Memory B cell (primary cell): ENCODE measurements around the gene DEAF1.
A peak's percentile ranks its signal among the peaks of the same experiment; 100 is the strongest.

Source experiments
- ATAC-seq: fragments of 150-1000 bp; cut with Tn5 transposase; 2 replicates; pipeline ENCODE4 v1.10.0; 2021; ENCODE audit warnings: low read depth, mild to moderate bottlenecking, moderate library complexity
- DNase-seq, 2 donors: peaks; one replicate each; pipeline ENCODE4 v3.0.0; 2022; ENCODE audit warnings: low spot score in 2 of 2
- H3K27ac Mint-ChIP-seq: one replicate; pipeline ENCODE4 v1.8.0; 2022; ENCODE audit warnings: mild to moderate bottlenecking, moderate library complexity, mixed read lengths
- H3K27me3 Mint-ChIP-seq: one replicate; pipeline ENCODE4 v1.8.0; 2022; ENCODE audit warnings: mixed read lengths
- H3K36me3 Mint-ChIP-seq: one replicate; pipeline ENCODE4 v1.8.0; 2022; ENCODE audit warnings: mild to moderate bottlenecking, mixed read lengths
- H3K4me1 Mint-ChIP-seq: one replicate; pipeline ENCODE4 v1.8.0; 2022; ENCODE audit warnings: mixed read lengths
- H3K4me3 Mint-ChIP-seq: one replicate; pipeline ENCODE4 v1.8.0; 2022; ENCODE audit warnings: mild to moderate bottlenecking, moderate library complexity, mixed read lengths
- H3K9me3 Mint-ChIP-seq: one replicate; pipeline ENCODE4 v1.8.0; 2022; ENCODE audit warnings: mixed read lengths

The DEAF1 gene

GRCh38 chr11:618856-619627 lies 76.0 kb downstream of the DEAF1 start:
- Mint-ChIP-seq H3K36me3 (peaks cover 4% of the 10 kb centered on the region), H3K4me3 (no peak overlapping the region), H3K27me3 (peaks cover 4% of the 10 kb centered on the region), H3K27ac (no peak overlapping the region), H3K9me3 (no peaks in the 10 kb centered on the region), H3K4me1 (peaks cover 8% of the 10 kb centered on the region)
- DNase-seq: no peak
- ATAC-seq: no peak

GRCh38 chr11:617912-618682 lies 76.9 kb downstream of the DEAF1 start:
- no peak for ATAC-seq

GRCh38 chr11:617199-617911 lies 77.7 kb downstream of the DEAF1 start:
- Mint-ChIP-seq H3K27ac (no peak overlapping the region), H3K4me1 (peaks cover 11% of the 10 kb centered on the region), H3K27me3 (no peaks in the 10 kb centered on the region), H3K9me3 (no peaks in the 10 kb centered on the region), H3K4me3 (no peak overlapping the region), H3K36me3 (peaks cover under 1% of the 10 kb centered on the region)
- DNase-seq (no peak), ATAC-seq (no peak)

More at GRCh38 chr11:617912-618682, 76.9 kb downstream of the DEAF1 start:
- DNase-seq: no peak
- H3K4me1 Mint-ChIP-seq: peaks cover 11% of the 10 kb centered on the region
- no peak overlapping the region for H3K27ac Mint-ChIP-seq
- H3K36me3 Mint-ChIP-seq: peaks cover under 1% of the 10 kb centered on the region
- peaks cover under 1% of the 10 kb centered on the region for H3K27me3 Mint-ChIP-seq
- no peaks in the 10 kb centered on the region for H3K9me3 Mint-ChIP-seq
- H3K4me3 Mint-ChIP-seq: no peak overlapping the region

GRCh38 chr11:616320-617198 lies 78.5 kb downstream of the DEAF1 start:
- no peaks in the 10 kb centered on the region for H3K27me3 Mint-ChIP-seq
- peaks cover 14% of the 10 kb centered on the region for H3K4me1 Mint-ChIP-seq
- H3K36me3 Mint-ChIP-seq: peaks cover 4% of the 10 kb centered on the region
- DNase-seq (no peak), ATAC-seq (no peak)
- H3K4me3 Mint-ChIP-seq: peak overlapping the region; percentile 86
- H3K27ac Mint-ChIP-seq: peak overlapping the region; percentile 74
- no peaks in the 10 kb centered on the region for H3K9me3 Mint-ChIP-seq

- peak; percentile 80 for DNase-seq
- Mint-ChIP-seq H3K27ac (peak within 1 kb of the TSS; percentile 74), H3K36me3 (peaks cover 5% of the 10 kb centered on the region), H3K9me3 (no peaks in the 10 kb centered on the region), H3K27me3 (no peaks in the 10 kb centered on the region), H3K4me1 (peaks cover 14% of the 10 kb centered on the region), H3K4me3 (peak within 1 kb of the TSS; percentile 86)
- ATAC-seq: peak; percentile 85
Observed at GRCh38 chr11:615504-616319, 79.3 kb downstream of the DEAF1 start, which contains the start of gene IRF7. Gene IRF7, minus strand, starts transcription at chr11:615950. Its CDS starts 586 bp downstream, at chr11:615364.

GRCh38 chr11:614623-615503 lies 80.2 kb downstream of the DEAF1 start:
- H3K9me3 Mint-ChIP-seq: no peaks in the 10 kb centered on the region
- peaks cover 7% of the 10 kb centered on the region for H3K36me3 Mint-ChIP-seq
- ATAC-seq (no peak), DNase-seq (no peak)
- peak overlapping the region; percentile 75 for H3K27ac Mint-ChIP-seq
- peak overlapping the region; percentile 86 for H3K4me3 Mint-ChIP-seq
- no peaks in the 10 kb centered on the region for H3K27me3 Mint-ChIP-seq
- peaks cover 14% of the 10 kb centered on the region for H3K4me1 Mint-ChIP-seq

- Mint-ChIP-seq H3K9me3 (no peaks in the 10 kb centered on the region), H3K27ac (peak overlapping the region; percentile 75), H3K36me3 (peaks cover 7% of the 10 kb centered on the region), H3K27me3 (no peaks in the 10 kb centered on the region), H3K4me1 (peaks cover 14% of the 10 kb centered on the region), H3K4me3 (peak overlapping the region; percentile 58)
- ATAC-seq: no peak
- DNase-seq: no peak
Observed at GRCh38 chr11:614021-614622, 80.9 kb downstream of the DEAF1 start.

GRCh38 chr11:613369-613968 lies 81.6 kb downstream of the DEAF1 start:
- H3K4me1 Mint-ChIP-seq: peaks cover 14% of the 10 kb centered on the region
- H3K27me3 Mint-ChIP-seq: no peaks in the 10 kb centered on the region
- DNase-seq: peak in 1 of 2 donors; percentile 50
- H3K27ac Mint-ChIP-seq: peak overlapping the region; percentile 75
- peak; percentile 33 for ATAC-seq
- H3K4me3 Mint-ChIP-seq: peak overlapping the region; percentile 47
- H3K36me3 Mint-ChIP-seq: peaks cover 8% of the 10 kb centered on the region
- no peaks in the 10 kb centered on the region for H3K9me3 Mint-ChIP-seq

GRCh38 chr11:612961-613300 lies 82.1 kb downstream of the DEAF1 start:
- no peak for DNase-seq
- H3K4me3 Mint-ChIP-seq: no peak overlapping the region
- no peaks in the 10 kb centered on the region for H3K9me3 Mint-ChIP-seq
- peaks cover 10% of the 10 kb centered on the region for H3K36me3 Mint-ChIP-seq
- peaks cover 14% of the 10 kb centered on the region for H3K4me1 Mint-ChIP-seq
- no peaks in the 10 kb centered on the region for H3K27me3 Mint-ChIP-seq
- peak overlapping the region; percentile 75 for H3K27ac Mint-ChIP-seq
- no peak for ATAC-seq

GRCh38 chr11:612201-612960 lies 82.6 kb downstream of the DEAF1 start:
- peak overlapping the region; percentile 75 for H3K27ac Mint-ChIP-seq
- ATAC-seq (no peak), DNase-seq (no peak)
- peaks cover 14% of the 10 kb centered on the region for H3K4me1 Mint-ChIP-seq
- no peaks in the 10 kb centered on the region for H3K27me3 Mint-ChIP-seq
- peaks cover 11% of the 10 kb centered on the region for H3K36me3 Mint-ChIP-seq
- no peaks in the 10 kb centered on the region for H3K9me3 Mint-ChIP-seq
- H3K4me3 Mint-ChIP-seq: no peak overlapping the region
